Measurements from ENCODE around the gene TIMP3.

The TIMP3 gene

DNA sequence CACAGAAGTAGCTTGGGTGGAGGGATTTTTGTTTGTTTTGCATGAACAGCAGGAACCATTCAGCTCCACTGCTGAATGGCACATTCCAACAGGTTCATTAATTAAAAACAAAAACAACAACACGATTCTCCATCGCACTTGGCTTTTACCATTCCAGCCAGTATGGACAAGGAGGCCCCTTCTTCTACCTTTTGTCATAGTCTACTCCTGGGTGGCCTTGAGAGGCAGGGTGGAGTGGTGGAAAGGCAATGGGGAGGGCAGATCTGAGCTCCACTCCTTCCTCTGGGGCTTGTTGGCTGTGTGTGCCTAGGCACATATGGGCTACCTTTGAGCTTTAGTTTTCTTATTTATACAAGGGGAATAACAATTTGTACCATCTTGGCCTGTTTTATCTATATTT, 4.8 kb downstream of the TIMP3 start:
- TF ChIP-seq, protein P1, sequence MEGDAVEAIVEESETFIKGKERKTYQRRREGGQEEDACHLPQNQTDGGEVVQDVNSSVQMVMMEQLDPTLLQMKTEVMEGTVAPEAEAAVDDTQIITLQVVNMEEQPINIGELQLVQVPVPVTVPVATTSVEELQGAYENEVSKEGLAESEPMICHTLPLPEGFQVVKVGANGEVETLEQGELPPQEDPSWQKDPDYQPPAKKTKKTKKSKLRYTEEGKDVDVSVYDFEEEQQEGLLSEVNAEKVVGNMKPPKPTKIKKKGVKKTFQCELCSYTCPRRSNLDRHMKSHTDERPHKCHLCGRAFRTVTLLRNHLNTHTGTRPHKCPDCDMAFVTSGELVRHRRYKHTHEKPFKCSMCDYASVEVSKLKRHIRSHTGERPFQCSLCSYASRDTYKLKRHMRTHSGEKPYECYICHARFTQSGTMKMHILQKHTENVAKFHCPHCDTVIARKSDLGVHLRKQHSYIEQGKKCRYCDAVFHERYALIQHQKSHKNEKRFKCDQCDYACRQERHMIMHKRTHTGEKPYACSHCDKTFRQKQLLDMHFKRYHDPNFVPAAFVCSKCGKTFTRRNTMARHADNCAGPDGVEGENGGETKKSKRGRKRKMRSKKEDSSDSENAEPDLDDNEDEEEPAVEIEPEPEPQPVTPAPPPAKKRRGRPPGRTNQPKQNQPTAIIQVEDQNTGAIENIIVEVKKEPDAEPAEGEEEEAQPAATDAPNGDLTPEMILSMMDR (IDR thresholded peaks at IDR 0.05; ENCODE audit: low read depth, low read length) = no peak
- no peak overlapping the region for H3K4me3 ChIP-seq (replicated peaks in 1 of 2; ENCODE audit: low read depth in 2 of 2, low read length in 2 of 2)

DNA sequence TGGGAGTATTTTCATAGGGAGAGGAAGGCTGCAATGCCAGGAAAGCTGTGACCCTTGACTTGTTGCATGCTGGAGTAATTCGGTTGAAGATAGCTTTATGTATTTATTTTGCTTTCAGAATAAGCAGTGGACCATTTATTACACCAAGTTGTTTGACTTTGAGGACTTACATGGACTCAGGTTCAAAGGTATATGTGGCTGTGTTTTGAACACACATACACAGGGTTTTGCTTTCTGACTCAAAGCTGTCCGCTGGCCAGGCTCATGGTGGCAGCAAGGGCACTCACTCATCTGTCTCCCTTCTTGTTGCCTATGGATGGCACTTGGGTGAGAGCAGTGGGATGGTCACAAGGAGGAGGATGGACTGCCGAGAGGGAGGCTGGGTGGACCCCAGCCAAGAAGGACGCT, 6.5 kb downstream of the TIMP3 start:
- no peak overlapping the region for H3K4me3 ChIP-seq (replicated peaks in 1 of 2; ENCODE audit: low read depth in 2 of 2, low read length in 2 of 2)
- no peak for DNase-seq (ENCODE audit: low read depth in 2 of 2)
- TF ChIP-seq, protein P1 (IDR thresholded peaks at IDR 0.05; ENCODE audit: low read depth, low read length) = no peak

More for the DNA sequence above, 4.8 kb downstream of the TIMP3 start:
- DNase-seq (ENCODE audit: low read depth in 2 of 2) = no peak

DNA sequence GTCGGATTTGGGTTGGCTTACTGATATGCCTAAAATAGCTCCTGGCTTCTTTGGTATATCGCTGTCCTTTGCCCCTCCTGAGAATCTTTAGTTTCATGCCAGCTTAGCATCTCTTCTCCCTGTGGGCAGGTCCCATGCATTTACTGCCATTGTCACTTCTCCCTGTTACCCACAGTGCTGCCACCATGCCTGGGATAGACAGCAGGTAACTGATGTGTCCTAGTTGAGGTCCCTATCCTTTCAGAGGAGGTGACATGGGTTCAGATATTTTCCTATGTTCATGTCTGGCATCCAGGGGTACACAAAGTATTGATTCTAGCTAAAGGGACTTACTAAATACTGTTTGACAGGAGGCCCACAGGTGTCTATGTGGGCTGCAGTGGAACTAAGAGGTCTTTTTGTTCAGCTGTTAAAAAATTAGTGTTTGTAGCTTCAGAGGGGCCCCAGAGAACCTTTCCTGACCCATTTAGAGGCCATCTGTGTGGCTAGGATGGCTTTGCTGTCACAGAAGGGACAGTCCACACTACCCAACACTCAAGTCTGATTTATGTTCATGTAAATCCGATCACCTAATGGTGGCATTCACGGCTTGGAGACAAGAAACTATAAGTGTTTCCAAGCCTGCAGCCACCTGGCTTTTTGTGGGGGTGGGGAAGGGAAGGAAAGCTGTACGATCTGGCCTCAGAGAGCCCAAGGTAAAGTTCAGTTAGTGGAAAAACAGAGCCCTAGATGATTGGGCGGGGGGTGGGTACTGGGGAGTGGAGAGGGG, 8.5 kb downstream of the TIMP3 start:
- no peak overlapping the region for H3K4me3 ChIP-seq (replicated peaks in 1 of 2; ENCODE audit: low read depth in 2 of 2, low read length in 2 of 2)
- no peak for DNase-seq (ENCODE audit: low read depth in 2 of 2)
- TF ChIP-seq, protein P1 (IDR thresholded peaks at IDR 0.05; ENCODE audit: low read depth, low read length) = no peak

DNA sequence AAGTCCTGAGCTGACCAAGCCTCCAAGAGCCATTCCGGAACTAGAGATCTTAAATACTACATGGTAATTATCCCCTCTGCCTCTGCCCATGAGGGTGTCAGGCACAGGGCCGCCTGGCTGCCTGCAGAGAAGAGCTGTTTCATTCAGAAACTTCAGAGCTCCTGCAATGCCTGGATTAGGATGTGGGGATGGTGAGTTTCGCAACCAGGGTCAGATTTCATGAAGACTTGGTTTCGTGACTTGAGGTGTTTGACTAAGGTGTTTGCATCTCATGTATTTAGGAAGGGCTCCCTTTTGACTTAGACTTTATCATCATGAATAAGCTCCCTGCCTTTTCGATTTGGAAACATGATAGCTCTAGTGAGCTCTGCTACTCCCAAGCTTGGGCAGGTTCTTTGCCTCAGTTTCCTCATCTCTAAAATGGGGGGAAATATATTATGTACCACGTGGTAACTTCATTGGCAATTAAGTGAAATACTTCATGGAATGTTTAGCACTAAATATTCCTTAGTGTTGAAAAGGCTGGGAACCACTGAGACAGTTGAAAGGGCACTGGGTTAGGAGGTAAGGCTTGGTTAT, 9.1 kb downstream of the TIMP3 start:
- no peak for DNase-seq (ENCODE audit: low read depth in 2 of 2)
- TF ChIP-seq, protein P1 (IDR thresholded peaks at IDR 0.05; ENCODE audit: low read depth, low read length) = no peak
- H3K4me3 ChIP-seq (replicated peaks in 1 of 2; ENCODE audit: low read depth in 2 of 2, low read length in 2 of 2) = no peak overlapping the region

DNA sequence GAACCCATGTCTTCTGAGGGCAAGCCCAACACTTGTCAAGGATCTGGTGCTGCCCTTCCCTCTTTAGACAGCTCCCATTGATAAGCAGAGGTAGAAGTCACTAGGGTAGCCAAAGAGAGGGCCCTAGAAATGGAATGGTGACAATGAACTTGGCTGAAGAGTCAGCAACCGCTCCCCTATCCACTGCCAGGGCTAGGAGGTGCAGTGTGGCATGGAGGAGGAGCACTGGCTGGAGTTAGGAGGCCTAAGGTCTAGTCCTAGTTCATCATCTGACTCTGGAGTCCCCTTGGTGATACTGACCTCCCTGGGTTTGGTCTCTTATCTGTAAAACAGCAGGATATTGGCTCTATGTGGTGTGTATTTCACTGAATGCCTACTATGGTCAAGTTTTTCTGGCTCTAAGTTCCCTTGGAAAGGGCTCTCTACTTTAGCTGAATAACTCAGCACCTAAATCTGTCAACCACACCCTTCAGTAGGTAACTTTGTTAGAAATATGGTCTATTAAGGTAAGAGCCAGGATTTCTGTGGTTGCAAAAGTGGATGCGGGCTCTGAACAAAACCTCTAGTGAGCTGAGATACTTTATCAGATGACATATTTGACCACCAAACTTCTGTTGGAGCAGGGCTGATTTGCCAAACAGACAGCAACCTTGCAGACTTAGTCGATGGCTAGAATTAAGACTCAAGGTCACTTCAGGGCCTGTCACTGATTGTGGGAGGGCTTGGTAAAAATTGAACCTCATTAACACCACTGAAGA, 10.5 kb downstream of the TIMP3 start:
- no peak for DNase-seq (ENCODE audit: low read depth in 2 of 2)
- TF ChIP-seq, protein P1 (IDR thresholded peaks at IDR 0.05; ENCODE audit: low read depth, low read length) = no peak
- H3K4me3 ChIP-seq (replicated peaks in 1 of 2; ENCODE audit: low read depth in 2 of 2, low read length in 2 of 2) = no peak overlapping the region

DNA sequence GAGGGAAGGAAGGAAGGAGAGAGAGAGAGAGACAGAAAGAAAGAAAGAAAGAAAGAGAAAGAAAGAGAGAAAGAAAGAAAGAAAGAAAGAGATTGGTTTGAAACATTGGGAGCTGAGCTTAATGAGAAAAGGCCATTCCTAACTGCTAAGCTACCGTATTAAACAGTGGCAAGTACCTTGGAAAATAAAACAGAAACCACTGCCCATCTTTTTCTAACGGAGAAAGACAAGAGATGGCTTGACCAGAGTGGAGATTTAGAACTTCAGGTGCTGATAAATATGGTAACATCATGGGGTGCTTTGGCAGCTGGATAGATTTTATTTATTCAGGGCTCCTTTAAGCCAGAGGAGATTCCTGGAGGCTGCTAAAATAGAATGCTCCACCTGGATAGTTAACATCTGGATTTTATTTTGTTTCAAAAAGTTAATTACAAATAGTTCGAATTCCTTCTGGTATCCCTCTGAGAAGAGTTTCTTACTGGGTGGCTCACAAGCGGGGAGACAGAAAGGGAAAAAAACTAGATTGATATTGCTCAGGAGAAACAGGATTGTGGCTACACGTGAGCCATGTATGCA, 12.9 kb downstream of the TIMP3 start:
- TF ChIP-seq, protein P1 (IDR thresholded peaks at IDR 0.05; ENCODE audit: low read depth, low read length) = no peak
- DNase-seq (ENCODE audit: low read depth in 2 of 2) = no peak
- H3K4me3 ChIP-seq (replicated peaks in 1 of 2; ENCODE audit: low read depth in 2 of 2, low read length in 2 of 2) = no peak overlapping the region
